Measurements from ENCODE around the gene SRSF10.
A peak's percentile ranks its signal among the peaks of the same experiment; 100 is the strongest.
"Not testable (repeated sequence)": the region's sequence is repeated elsewhere in the genome, so short reads cannot be mapped to it uniquely, and the experiment has no call there.

SRSF10 gene

GRCh38 chr1:23958810-23959460 is 21.2 kb downstream of the SRSF10 start:
- DNase-seq (ENCODE audit: low read depth) = peak; percentile 83

GRCh38 chr1:23958040-23958809 is 21.9 kb downstream of the SRSF10 start:
- DNase-seq (ENCODE audit: low read depth) = not testable (repeated sequence)

- no peak for DNase-seq (ENCODE audit: low read depth)
Measured at GRCh38 chr1:23957096-23957495, 23.0 kb downstream of the SRSF10 start.

- no peak for DNase-seq (ENCODE audit: low read depth)
Measured at GRCh38 chr1:23953020-23953419, 27.1 kb downstream of the SRSF10 start.

- DNase-seq (ENCODE audit: low read depth) = no peak
Measured at GRCh38 chr1:23947366-23947765, 32.8 kb downstream of the SRSF10 start.

GRCh38 chr1:23936481-23937176 is 43.5 kb downstream of the SRSF10 start:
- DNase-seq (ENCODE audit: low read depth) = no peak

GRCh38 chr1:23931491-23931880 is 48.6 kb downstream of the SRSF10 start:
- DNase-seq (ENCODE audit: low read depth) = no peak

- DNase-seq (ENCODE audit: low read depth) = no peak
Measured at GRCh38 chr1:23930861-23931490, 49.2 kb downstream of the SRSF10 start.

- DNase-seq (ENCODE audit: low read depth) = no peak
Measured at GRCh38 chr1:23930270-23930669, 49.9 kb downstream of the SRSF10 start.

GRCh38 chr1:23928789-23929188 is 51.3 kb downstream of the SRSF10 start:
- no peak for DNase-seq (ENCODE audit: low read depth)

- no peak for DNase-seq (ENCODE audit: low read depth)
Measured at GRCh38 chr1:23927097-23927496, 53.0 kb downstream of the SRSF10 start.

GRCh38 chr1:23925279-23925678 is 54.8 kb downstream of the SRSF10 start:
- DNase-seq (ENCODE audit: low read depth) = no peak

- no peak for DNase-seq (ENCODE audit: low read depth)
Measured at GRCh38 chr1:23924601-23925000, 55.5 kb downstream of the SRSF10 start.

GRCh38 chr1:23923592-23924499 is 56.3 kb downstream of the SRSF10 start:
- no peak for DNase-seq (ENCODE audit: low read depth)

GRCh38 chr1:23922321-23922943 is 57.7 kb downstream of the SRSF10 start:
- DNase-seq (ENCODE audit: low read depth) = no peak

- DNase-seq (ENCODE audit: low read depth) = peak; percentile 7
Measured at GRCh38 chr1:23916209-23917131, 63.7 kb downstream of the SRSF10 start.

- no peak for DNase-seq (ENCODE audit: low read depth)
Measured at GRCh38 chr1:23915466-23915865, 64.7 kb downstream of the SRSF10 start.

GRCh38 chr1:23914921-23915320 is 65.2 kb downstream of the SRSF10 start:
- no peak for DNase-seq (ENCODE audit: low read depth)

Measured in activated T-helper 1 cell treated with Interleukin-2 at 50 U/mL for 16 hours (primary cell).